Ovary (tissue), 9 donors: Measurements from ENCODE around the gene PTPRN2. TPM values are rescaled to one million over a fixed set of nuclear protein-coding genes. Genes with fewer than 3 reads are reported as not detected.
"Not testable (repeated sequence)": the region's sequence is repeated elsewhere in the genome, so short reads cannot be mapped to it uniquely, and the experiment has no call there.

Experiments used
- DNase-seq, 5 donors: peaks; one replicate each; pipeline ENCODE4 v3.0.0-alpha.2; 2019 to 2020
- H3K27ac ChIP-seq, 2 donors: fragments of 200-600 bp; one replicate each; pipeline versions ENCODE4 v1.5.1 to v1.8.0; 2019 to 2022
- H3K27me3 ChIP-seq: fragments of 200-600 bp; one replicate; pipeline ENCODE4 v1.8.0; 2022
- H3K36me3 ChIP-seq: fragments of 200-600 bp; sonication (generic); one replicate; pipeline ENCODE4 v1.5.1; 2019
- H3K4me1 ChIP-seq: one replicate; pipeline ENCODE4 v1.8.1; 2013; ENCODE audit warnings: mild to moderate bottlenecking, moderate library complexity; ENCODE audit not compliant: insufficient read depth
- H3K4me3 ChIP-seq: fragments of 200-600 bp; sonication (generic); one replicate; pipeline ENCODE4 v1.5.1; 2017
- H3K9me3 ChIP-seq, 2 donors: fragments of 200-600 bp in 1 of 2; sonication (generic) in 1 of 2; one replicate each; pipeline versions ENCODE4 v1.5.1 to v1.8.1; 2013 to 2019; ENCODE audit warnings: mild to moderate bottlenecking in 1 of 2, moderate library complexity in 1 of 2
- EP300 ChIP-seq: sonication (generic); formaldehyde crosslinking; IDR thresholded peaks from one replicate; pipeline ENCODE4 v1.6.1; 2017; ENCODE audit warnings: antibody characterized with exemption
- POLR2A ChIP-seq: fragments of 450-650 bp; IDR thresholded peaks from one replicate; pipeline ENCODE4 v1.6.1; 2017; ENCODE audit warnings: antibody characterized with exemption, mild to moderate bottlenecking, moderate library complexity
- WGBS, 3 donors: extraction: QIAGEN DNeasy Blood & Tissue Kit in 1 of 3; methylation state at CpG; one replicate each; pipeline versions ENCODE4 v1.1.5 to v1.1.7; 2013 to 2017; 5-methylcytosine and 5-hydroxymethylcytosine counted together
- intact Hi-C, 4 donors: fragments of 100-400 bp; cut with DNase I; formaldehyde crosslinking; loops; one replicate each; pipeline versions ENCODE4 v1.11.0 to v1.15.1; 2022 to 2023
- polyA plus RNA-seq, 2 donors: library from polyadenylated mRNA; stranded (reverse); fragments of 200-250 nt in 1 of 2; fragments of 350-450 nt in 1 of 2; fragmentation: Illumina TruSeq in 1 of 2; extraction: RNeasy Lipid Tissue Mini Kit (QIAGEN cat#74804) in 1 of 2; gene quantifications; one replicate each; pipeline ENCODE4 v1.2.3, GENCODE V29; 2013 to 2014
- total RNA-seq, 7 donors: library from RNA; depleted of rRNA in 2 of 7; stranded (reverse); fragments of >200 nt in 2 of 7; fragmentation: NEBNext Ultra II Directional in 3 of 7; extraction: Animal tissue kit (Norgen Biotek cat#: 25700) in 3 of 7; gene quantifications; one replicate each; pipeline versions ENCODE4 v1.1.0 to v1.2.4, GENCODE V29; 2016 to 2023
- TF ChIP-seq, protein P1 (sequence below), 3 donors: fragments of 450-650 bp in 2 of 3; fragments of 200-600 bp in 1 of 3; IDR thresholded peaks; one replicate each; pipeline versions ENCODE4 v1.5.1 to v1.8.0; 2016 to 2022; ENCODE audit warnings: antibody characterized with exemption in 3 of 3, mild to moderate bottlenecking in 1 of 3
- donor health status: DM: no; HTN: no; CAD: no; lungs with moderate emphysema.
- donor health status: DM: no; HTN: no; CAD: no.
- donor health status: Bipolar disorder and iron deficiency.
- donor health status: DM: yes; HTN: yes; CAD: no.
- donor health status: DM: no; HTN: no; CAD: no.
- donor health status: DM: yes; HTN: yes; CAD: no.

PTPRN2 gene
- total and polyA plus RNA-seq, 9 donors = 3.5 to 11.1 (median 5.9) TPM

DNA sequence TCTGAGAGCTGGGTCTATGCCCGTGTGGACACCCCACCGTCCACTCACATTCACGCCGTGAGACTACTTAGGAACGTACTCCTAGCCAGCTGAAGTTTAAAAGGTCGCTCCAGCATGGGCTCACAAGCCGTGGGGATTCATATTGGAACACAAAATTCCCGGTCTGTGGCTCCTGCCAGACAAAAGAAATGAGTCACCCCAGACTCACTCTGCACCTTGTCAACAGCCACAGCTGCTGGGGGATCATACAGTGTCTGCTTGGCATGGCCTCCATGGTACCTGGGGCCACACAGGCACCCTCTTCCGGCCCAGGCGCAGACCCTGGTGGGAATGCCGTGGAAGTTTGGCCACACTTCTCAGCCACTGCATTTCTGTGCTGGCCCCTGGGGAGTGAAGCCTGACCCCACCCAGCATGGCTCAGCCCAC is 1022.4 kb downstream of the PTPRN2 start:
- DNase-seq = no peak
- intact Hi-C loops = no loop called here
- WGBS, 3 donors = 87 to 93% (median 93%) methylated on average over 11 of the region's 11 CpGs
- Histone ChIP-seq H3K4me1 (peaks cover 3% of the 10 kb centered on the region), H3K9me3 (no peaks in the 10 kb centered on the region), H3K27ac (no peak overlapping the region), H3K27me3 (no peaks in the 10 kb centered on the region), H3K4me3 (no peak overlapping the region), H3K36me3 (no peaks in the 10 kb centered on the region)
- TF ChIP-seq POLR2A = no peak

DNA sequence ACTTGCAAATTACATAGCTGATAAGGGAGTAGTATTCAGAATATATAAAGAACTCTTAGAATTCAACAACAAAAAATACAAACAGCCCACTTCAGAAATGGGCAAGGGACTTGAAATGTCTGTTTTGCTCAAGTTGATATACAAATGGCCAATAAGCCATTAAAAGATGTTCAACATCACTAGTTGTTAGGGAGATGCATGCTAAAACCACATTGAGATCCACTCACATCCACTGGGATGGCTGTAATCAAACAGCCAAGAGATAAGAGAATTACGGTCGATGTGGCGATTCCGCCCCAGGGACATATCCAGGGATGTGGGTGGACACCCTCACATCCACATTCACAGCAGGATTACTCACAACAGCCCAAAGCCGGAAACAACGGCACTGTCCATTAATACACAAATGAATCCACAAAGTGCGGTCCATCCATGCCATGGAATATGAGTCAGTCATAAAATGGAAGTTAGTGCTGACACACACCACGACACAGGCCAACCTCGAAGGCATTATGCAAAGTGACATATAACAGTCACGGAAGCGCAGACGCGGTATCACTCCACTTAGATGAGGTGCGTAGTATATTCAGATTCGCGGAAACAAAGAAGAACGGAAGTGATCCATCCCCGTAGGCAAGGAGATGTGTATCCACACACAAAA is 1023.0 kb downstream of the PTPRN2 start:
- Histone ChIP-seq H3K4me3 (no peak overlapping the region), H3K36me3 (no peaks in the 10 kb centered on the region), H3K27ac (no peak overlapping the region), H3K9me3 (no peaks in the 10 kb centered on the region), H3K4me1 (peaks cover 3% of the 10 kb centered on the region), H3K27me3 (no peaks in the 10 kb centered on the region)
- intact Hi-C loops = no loop called here
- DNase-seq = no peak
- WGBS, 3 donors = 96% methylated on average over 18 of the region's 18 CpGs
- no peak for TF ChIP-seq EP300
- TF ChIP-seq POLR2A = no peak
- TF ChIP-seq, protein P1, sequence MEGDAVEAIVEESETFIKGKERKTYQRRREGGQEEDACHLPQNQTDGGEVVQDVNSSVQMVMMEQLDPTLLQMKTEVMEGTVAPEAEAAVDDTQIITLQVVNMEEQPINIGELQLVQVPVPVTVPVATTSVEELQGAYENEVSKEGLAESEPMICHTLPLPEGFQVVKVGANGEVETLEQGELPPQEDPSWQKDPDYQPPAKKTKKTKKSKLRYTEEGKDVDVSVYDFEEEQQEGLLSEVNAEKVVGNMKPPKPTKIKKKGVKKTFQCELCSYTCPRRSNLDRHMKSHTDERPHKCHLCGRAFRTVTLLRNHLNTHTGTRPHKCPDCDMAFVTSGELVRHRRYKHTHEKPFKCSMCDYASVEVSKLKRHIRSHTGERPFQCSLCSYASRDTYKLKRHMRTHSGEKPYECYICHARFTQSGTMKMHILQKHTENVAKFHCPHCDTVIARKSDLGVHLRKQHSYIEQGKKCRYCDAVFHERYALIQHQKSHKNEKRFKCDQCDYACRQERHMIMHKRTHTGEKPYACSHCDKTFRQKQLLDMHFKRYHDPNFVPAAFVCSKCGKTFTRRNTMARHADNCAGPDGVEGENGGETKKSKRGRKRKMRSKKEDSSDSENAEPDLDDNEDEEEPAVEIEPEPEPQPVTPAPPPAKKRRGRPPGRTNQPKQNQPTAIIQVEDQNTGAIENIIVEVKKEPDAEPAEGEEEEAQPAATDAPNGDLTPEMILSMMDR (IDR thresholded peaks at IDR 0.05) = no peak

DNA sequence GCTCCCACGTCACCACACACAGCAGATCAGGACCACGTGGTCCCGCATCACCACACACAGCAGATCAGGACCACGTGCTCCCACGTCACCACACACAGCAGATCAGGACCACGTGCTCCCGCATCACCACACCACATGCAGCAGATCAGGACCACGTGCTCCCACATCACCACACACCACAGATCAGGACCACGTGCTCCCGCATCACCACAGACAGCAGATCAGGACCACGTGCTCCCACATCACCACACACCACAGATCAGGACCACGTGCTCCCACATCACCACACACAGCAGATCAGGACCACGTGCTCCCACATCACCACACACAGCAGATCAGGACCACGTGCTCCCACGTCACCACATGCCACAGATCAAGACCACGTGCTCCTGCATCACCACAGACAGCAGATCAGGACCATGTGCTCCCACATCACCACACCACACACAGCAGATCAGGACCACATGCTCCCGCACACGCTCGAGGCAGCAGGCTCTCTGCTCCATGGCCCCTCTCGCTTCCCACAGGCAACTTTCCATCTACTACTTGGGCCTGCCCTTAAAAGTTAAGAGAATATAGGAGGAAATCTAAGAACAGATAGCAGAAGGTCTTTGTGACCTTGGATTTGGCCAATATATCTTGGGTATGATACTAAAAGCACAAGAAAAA is 1024.0 kb downstream of the PTPRN2 start:
- intact Hi-C loops, H3K9me3 ChIP-seq, H3K4me1 ChIP-seq, DNase-seq, H3K27ac ChIP-seq, H3K4me3 ChIP-seq, H3K27me3 ChIP-seq, H3K36me3 ChIP-seq: not testable (repeated sequence)
- 90 to 92% (median 90%) methylated on average over 18 to 20 of the region's 20 CpGs for WGBS, 3 donors

DNA sequence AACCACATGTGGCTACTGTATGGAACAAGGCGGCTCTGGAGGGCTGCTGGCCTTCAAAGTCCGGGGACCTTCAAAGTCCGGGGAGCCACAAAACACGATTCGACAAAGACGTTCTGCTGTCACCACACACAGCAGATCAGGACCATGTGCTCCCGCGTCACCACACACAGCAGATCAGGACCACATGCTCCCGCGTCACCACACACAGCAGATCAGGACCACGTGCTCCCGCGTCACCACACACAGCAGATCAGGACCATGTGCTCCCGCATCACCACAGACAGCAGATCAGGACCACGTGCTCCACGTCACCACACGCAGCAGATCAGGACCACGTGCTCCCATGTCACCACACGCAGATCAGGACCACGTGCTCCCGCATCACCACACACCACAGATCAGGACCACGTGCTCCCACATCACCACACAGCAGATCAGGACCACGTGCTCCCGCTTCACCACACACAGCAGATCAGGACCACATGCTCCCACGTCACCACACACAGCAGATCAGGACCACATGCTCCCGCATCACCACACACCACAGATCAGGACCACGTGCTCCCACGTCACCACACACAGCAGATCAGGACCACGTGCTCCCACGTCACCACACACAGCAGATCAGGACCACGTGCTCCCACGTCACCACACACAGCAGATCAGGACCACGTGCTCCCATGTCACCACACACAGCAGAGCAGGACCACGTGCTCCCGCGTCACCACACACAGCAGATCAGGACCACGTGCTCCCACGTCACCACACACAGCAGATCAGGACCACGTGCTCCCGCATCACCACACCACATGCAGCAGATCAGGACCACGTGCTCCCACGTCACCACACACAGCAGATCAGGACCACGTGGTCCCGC is 1024.9 kb downstream of the PTPRN2 start:
- WGBS, 3 donors = 96 to 97% (median 96%) methylated on average over 38 to 42 of the region's 44 CpGs
- intact Hi-C loops = not testable (repeated sequence)

DNA sequence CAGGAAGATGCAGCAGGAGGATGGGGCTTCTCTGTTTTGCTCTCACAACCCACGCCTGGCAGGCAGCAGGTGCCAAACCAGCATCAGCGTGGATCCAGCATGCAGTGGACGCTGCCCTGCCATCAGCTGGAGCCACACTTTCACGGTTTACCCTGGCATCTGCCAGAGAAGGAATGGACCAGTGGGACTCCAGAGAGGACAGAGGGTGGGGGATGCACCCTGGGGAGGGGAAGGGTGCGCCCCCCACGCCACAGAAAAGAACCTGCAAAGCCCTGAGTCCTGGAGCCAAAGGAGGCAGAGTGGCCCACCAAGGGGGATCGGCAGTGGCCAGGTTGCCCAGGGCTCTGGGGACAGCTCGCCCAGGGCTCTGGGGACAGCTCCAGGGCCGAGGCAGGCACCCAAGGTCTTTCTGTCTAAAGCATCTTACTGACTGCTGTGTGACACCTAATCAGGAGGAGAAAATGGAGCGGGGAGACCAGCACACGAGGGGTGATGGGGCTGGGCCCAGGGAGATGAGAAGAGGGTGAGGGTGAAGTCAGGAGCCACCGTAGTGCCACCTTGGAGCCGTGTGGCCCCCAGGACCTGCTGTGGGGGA is 1025.7 kb downstream of the PTPRN2 start:
- TF ChIP-seq POLR2A = no peak
- TF ChIP-seq, protein P1 (IDR thresholded peaks at IDR 0.05) = no peak
- TF ChIP-seq EP300 = no peak
- no peaks in the 10 kb centered on the region for H3K9me3 ChIP-seq
- H3K27me3 ChIP-seq = no peaks in the 10 kb centered on the region
- no peak overlapping the region for H3K4me3 ChIP-seq
- no peak overlapping the region for H3K27ac ChIP-seq
- intact Hi-C loops = no loop called here
- no peaks in the 10 kb centered on the region for H3K36me3 ChIP-seq
- no peak for DNase-seq
- WGBS, 3 donors = 90 to 92% (median 90%) methylated on average over 13 of the region's 13 CpGs
- H3K4me1 ChIP-seq = no peaks in the 10 kb centered on the region

More for the DNA sequence above, 1024.9 kb downstream of the PTPRN2 start:
- not testable (repeated sequence) for H3K36me3 ChIP-seq, H3K27ac ChIP-seq, H3K9me3 ChIP-seq, H3K27me3 ChIP-seq, H3K4me1 ChIP-seq, DNase-seq, H3K4me3 ChIP-seq
